Daoy (cell line): ENCODE measurements around the gene NXPH1. TPM values are rescaled to one million over a fixed set of nuclear protein-coding genes. Genes with fewer than 3 reads are reported as not detected.
"Not testable (repeated sequence)": the region's sequence is repeated elsewhere in the genome, so short reads cannot be mapped to it uniquely, and the experiment has no call there.

Source experiments
- DNase-seq: peaks from one replicate; pipeline ENCODE4 v3.0.0-alpha.2; 2015; ENCODE audit warnings: low read depth
- total RNA-seq: library from RNA; depleted of rRNA; stranded (reverse); fragments of >200 nt; shearing (Covaris generic); gene quantifications from 2 replicates; pipeline ENCODE4 v1.2.3, GENCODE V29; 2014; rRNA removed

The NXPH1 gene
- total RNA-seq, 1 experiment from 2014 or later: not detected

DNA sequence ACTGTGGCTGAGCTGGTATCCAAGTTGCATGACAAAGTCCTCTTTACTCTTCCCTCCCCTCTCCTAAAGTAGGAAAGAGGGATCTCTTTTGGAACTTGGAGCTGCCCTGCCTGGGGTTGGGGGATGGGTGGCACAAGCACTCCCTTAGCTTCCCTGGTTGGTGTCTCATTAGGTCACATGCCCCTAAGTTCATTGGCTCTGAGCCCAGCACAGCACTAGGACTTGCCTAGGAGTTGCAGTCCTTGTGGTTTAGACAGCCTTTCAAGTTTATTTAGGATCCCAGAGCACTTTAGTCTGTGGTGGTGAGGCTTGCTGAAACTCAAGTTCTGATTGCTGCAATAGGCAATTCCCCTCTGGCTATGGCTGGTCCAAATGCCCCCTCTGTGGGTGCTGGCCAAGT lies 281.4 kb downstream of the NXPH1 start:
- no peak for DNase-seq

DNA sequence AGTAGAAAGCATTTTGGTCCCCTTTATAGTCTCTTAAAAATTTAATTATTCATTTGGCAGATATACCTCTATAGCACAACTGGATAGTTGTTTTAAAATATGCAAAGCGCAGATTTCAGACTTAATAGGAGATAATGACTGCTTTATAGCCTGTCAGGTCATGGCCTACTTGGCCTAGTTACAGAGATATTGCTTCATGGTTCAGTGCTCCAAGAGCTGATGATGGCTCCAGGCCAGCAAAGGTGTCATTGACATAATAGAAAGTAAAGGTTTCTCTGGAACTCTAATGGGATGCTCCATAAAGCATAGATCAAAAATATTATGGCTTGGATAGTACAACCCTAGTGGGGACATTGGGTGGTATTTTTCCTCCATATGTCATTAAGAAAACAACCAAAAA lies 285.7 kb downstream of the NXPH1 start:
- no peak for DNase-seq

DNA sequence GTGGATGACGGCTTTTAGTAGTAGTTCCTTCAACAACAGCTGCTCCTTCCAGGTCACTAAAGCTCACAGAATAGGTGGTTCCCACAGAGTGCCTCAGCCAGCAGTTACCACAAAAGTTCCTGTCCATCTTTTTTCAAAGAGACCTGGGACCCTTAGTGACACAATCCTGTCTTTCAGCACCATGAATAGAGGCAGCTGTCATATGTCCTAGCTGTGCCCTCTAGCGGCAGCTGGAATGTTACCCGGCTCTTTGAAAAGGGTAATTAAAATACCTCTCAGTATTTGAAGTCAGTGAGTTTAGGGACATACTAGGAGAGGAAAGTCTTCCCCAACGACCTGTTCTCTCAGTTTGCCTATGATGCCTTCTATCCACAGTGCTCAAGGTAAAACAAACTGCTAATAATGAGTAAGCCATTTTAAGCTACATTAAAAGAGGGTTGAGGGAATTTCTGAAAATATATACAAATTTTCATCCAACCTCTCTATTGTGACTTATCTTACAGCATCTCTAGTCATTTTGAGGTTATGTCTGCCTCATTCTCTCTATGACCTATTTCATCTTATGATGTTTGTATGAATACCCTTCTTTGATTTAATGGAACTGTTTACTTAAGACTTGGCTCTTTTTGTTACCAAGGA lies 290.8 kb downstream of the NXPH1 start:
- DNase-seq: no peak

DNA sequence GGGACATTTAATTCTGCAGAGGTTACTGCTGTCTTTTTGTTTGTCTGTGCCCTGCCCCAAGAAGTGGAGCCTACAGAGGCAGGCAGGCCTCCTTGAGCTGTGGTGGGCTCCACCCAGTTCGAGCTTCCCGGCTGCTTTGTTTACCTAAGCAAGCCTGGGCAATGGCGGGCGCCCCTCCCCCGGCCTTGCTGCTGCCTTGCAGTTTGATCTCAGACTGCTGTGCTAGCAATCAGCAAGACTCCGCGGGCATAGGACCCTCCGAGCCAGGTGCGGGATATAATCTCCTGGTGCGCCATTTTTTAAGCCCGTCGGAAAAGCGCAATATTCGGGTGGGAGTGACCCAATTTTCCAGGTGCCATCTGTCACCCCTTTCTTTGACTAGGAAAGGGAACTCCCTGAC lies 298.3 kb downstream of the NXPH1 start:
- DNase-seq: not testable (repeated sequence)

DNA sequence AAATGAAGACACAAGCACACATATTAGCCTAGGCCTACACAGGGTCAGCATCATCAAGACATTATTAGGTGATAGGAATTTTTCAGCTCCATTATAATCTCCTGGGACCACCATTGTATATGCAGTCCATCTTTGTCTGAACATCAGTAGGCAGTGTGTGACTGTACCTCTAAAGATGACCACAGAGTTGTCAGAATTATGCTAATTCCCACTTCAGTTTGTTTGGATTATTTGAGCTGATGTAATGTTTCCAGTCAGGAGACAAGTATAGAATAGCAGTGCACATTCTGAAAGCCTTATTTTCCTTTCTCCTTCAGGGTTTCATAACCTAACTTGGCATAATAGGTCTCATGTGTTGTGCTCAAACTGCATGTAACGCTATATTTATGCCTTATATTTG lies 306.4 kb downstream of the NXPH1 start:
- no peak for DNase-seq

DNA sequence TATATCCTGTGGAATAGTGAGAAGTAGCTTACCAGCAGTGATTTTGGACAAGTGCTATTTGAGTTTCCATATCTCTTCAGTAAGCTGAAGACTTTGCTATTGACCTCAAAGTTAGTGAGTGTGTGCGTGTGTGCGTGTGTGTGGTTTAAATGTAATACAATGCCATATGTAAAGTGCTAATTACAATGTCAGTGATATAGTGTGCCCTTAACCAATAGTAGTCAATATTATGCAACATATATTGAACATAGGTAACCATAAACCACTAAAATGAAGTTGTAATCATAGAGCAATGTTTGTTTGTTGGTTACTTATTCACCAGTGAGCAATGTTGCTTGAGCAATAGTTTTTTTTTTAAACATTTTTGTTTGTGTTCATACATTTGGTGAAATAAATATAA lies 309.4 kb downstream of the NXPH1 start:
- no peak for DNase-seq

DNA sequence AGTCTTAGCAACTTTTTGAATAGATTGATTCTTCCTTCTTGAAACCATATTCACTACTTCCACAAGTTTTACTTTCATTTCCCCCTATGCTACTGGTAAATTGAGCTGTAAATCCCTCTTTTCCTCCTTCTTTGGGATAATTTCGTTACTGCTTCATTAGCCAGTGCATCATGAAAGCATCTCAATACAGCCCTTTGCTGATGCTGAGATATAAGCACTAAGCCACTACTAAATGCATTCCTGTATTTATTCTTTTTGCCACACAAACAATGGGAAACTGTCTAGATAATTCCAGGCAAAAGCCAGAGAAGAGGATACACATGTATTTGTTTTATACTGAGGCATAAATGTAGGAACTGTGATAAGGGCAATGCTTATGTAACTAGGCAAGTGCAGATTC lies 313.9 kb downstream of the NXPH1 start:
- DNase-seq: no peak

DNA sequence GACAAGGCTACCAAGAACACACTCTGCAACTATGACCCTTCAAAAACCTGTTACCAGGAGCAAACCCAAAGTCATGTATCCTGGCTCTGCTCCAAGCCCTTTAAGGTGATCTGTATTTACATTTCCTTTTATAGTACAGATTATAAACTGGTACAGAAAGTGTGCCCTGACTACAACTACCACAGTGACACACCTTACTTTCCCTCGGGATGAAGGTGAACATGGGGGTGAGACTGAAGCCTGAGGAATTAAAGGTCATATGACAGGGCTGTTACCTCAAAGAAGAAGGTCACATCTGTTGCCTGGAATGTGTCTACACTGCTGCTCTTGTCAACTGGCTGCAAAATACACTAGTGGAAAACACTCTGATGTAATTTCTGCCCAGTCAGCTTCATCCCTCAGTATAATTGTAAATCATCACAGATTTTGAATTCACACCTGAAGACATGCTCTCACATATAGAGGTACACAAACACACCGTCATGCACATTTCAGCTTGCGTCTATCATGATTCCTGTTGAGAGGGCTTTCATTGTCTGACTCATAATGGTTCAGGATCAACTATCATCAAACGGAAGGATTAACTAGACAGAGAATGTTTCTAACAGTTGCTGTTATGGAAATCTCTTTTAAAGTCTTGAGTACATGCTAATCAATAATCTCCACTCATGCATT lies 318.3 kb downstream of the NXPH1 start:
- no peak for DNase-seq

DNA sequence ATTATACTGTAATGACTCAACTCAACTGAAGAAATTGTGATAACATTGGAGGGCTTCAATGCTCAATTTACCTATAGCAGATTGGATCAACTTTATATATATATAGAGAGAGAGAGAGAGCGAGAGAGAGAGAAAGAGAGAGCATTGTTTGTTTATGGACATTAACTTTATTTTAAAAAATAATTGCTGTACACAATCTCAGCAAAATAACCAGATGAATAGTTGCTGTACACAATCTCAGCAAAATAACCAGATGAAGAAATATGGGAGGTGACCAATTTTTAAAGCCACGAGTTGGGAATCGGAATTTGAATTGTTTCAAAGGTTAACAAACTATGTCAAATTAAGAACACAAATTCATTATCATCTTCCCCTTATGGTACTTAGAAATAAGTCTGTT lies 319.9 kb downstream of the NXPH1 start:
- no peak for DNase-seq

DNA sequence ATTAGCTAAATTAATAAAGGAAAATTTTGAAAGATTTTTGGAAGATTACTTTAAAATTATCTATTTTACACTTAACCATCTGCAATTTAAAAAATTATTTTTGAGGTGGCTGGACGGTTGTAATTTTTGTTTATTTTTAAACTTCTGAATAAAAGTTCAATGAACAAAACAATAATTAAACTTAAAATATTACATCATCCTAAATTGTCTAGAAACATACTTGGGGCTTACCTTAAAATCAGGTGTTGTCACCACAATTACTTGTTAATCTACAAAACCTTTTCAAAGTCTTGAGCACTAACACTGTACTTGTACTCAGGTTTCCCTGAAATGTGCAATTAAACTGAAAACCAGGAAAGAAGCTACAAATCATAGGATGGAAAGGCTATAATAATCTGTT lies 328.3 kb downstream of the NXPH1 start:
- DNase-seq: no peak

DNA sequence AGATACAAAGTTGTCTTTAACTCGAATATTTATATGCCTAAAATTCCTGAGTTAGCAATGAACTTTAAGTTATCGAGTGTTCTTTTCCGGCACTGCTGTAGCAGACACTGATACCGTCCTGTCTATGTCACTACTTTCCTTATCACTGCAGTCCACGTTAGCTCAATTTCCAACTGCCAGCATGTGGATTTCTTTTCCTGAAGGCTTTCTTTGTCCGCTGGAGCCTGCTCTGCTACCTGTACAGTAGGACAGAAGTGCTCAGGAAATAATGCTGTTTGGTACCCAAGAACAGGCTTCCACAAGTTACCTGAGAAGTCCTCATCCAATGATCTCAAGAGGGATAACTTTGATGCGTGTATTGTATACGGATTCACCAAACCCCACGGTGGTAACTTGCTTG lies 329.4 kb downstream of the NXPH1 start:
- DNase-seq: no peak

DNA sequence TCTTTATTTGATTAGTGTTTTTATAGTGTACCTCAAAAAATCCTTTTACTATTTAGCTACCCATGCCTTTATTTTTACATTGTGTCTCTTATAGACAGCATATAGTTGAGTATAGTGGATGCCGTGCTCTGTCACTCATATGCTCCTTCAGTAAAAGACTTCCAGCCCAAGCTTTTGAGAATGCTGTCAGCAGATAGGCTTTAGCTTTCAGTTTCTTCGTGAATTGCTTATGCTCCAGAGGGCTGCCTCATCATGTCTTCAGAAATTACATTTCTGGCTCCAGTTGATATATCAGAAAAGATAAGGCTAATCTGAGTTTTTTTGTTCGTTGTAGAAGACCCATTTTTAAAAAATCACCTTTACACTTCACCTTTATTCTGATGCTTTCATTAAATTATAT lies 332.0 kb downstream of the NXPH1 start:
- DNase-seq: no peak

DNA sequence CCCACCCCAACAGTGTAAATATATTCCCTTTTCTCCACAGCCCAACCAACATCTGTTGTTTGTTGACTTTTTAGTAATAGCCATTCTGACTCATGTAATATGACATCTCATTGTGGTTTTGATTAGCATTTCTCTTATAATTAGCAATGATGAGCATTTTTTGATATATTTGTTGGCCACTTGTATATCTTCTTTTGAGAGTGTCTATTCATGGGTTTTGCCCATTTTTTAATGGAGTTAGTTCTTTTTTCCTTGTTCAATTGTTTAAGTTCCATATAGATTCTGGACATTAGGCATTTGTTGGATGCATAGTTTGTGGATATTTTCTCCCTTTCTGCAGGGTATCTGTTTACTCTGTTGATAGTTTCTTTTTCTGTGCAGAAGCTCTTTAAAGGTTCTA lies 340.1 kb downstream of the NXPH1 start:
- DNase-seq: no peak

DNA sequence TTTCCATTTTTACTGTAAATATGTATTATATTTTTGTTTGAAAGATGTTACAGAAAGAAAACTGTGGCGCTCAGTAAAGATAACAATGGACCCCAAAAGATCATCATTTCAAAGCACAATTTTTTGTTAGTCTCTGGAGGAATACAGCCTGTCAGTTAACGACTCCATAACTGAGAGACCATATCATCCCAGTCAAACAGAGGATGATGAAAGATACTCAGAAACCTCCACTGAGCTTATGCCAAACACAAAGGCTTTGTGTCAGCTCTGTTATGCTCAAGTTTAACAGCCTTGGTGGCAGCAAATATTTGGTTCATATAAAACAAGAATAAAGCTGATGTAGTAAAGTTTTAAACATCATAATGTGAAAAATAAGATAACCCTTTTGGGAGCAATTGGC lies 345.1 kb downstream of the NXPH1 start:
- no peak for DNase-seq

DNA sequence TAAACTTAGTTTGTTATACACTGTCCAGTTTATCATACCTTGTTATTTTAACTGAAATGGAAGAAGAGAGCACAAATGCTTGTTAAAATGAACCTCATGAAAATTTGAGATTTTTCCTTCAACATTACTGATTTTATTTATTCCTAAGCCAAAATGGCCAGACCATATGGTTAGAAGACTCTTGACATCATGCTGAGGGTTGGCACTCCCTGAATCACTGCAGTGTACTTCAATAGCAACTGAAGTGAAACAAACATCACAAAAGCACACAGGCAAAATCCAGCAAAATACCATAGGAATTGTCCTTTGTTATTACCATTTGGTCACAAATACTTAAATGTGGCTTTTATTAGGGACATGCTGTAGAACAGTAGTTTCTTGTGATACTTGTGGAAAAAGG lies 347.8 kb downstream of the NXPH1 start:
- no peak for DNase-seq

DNA sequence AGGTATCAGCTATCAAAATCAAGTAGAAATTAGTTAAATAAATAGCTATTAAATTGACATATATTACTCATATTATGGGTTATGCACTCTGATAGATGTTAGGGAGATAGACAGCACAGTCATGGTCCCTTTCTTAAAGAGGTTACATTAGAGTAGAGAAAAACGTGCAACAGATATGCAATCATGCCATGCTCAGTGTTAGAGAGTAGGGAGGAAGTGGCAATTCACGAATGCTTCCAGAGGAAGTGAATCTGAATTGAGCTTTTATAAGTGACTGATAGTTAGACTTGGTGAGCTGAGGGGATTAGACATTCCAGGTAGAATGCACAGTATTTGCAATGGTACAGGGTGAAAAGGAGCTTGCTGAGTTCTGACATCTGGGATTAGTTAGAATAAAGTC lies 349.8 kb downstream of the NXPH1 start:
- no peak for DNase-seq

DNA sequence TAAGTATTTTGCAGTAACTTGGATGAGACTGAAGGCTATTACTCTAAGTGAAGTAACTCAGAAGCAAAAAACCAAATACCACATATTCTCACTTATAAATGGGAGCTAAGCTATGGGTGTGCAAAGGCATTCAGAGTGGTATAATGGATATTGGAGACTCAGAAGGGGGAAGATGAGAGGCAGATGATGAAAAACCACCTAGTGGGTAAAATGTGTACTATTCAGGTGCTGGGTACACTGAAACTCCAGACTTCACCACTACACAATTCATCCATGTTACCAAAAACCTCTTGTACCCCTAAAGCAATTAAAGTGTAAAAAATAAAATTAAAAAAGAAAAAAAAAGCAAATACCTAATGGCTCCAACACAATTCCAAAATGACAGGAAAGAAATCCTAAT lies 351.7 kb downstream of the NXPH1 start:
- no peak for DNase-seq

DNA sequence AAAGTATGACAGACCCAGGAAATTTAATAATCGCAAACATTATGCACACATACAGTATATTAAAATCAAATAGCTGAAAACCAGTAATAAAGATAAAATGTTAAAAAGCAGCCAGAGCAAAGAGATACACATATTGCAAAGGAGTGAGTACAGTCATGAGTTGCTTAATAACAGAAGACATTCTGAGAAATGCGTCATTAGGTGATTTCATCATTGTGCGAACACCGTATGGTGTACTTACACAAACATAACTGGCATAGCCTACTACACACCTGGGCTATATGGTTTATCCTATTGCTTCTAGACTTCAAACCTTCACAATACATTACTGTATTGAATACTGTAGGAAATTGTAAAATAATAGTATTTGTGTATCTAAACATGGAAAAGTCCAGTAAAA lies 367.6 kb downstream of the NXPH1 start:
- no peak for DNase-seq

Other genes starting within 250 kb of the NXPH1 start
- 15.1 and 18.1 TPM in 2 replicates for gene ICA1, start 171.4 kb upstream of the NXPH1 start, total RNA-seq